Parathyroid adenoma (tissue), 2 donors: Measurements from ENCODE around the gene USP24.

Source experiments
- H2AFZ ChIP-seq: fragments of 300-600 bp; sonication (generic); one replicate; pipeline ENCODE4 v1.7.0; 2017; ENCODE audit warnings: antibody characterized with exemption, mild to moderate bottlenecking
- H3K27ac ChIP-seq: fragments of 300-600 bp; sonication (generic); one replicate; pipeline ENCODE4 v1.7.0; 2017
- H3K27me3 ChIP-seq: fragments of 300-600 bp; sonication (generic); one replicate; pipeline ENCODE4 v1.7.0; 2017; ENCODE audit warnings: low read length; ENCODE audit not compliant: control insufficient read depth, insufficient read depth
- H3K36me3 ChIP-seq: fragments of 300-600 bp; sonication (generic); one replicate; pipeline ENCODE4 v1.7.0; 2017; ENCODE audit warnings: low read length; ENCODE audit not compliant: control insufficient read depth, insufficient read depth
- H3K4me1 ChIP-seq: fragments of 300-600 bp; sonication (generic); one replicate; pipeline ENCODE4 v1.7.0; 2017; ENCODE audit warnings: control low read depth
- H3K4me2 ChIP-seq: fragments of 300-600 bp; sonication (generic); one replicate; pipeline ENCODE4 v1.7.0; 2017; ENCODE audit warnings: low read length
- H3K4me3 ChIP-seq: fragments of 300-600 bp; sonication (generic); one replicate; pipeline ENCODE4 v1.7.0; 2017; ENCODE audit warnings: low read depth, low read length
- H3K79me2 ChIP-seq: fragments of 300-600 bp; sonication (generic); one replicate; pipeline ENCODE4 v1.7.0; 2017; ENCODE audit warnings: control low read depth
- H3K9ac ChIP-seq: fragments of 300-600 bp; sonication (generic); one replicate; pipeline ENCODE4 v1.7.0; 2017; ENCODE audit warnings: mild to moderate bottlenecking
- H3K9me3 ChIP-seq: fragments of 300-600 bp; sonication (generic); one replicate; pipeline ENCODE4 v1.7.0; 2017; ENCODE audit warnings: low read length; ENCODE audit not compliant: control insufficient read depth
- TF ChIP-seq, protein P1 (sequence below): fragments of 300-600 bp; sonication (generic); IDR thresholded peaks from one replicate; pipeline ENCODE4 v1.7.0; 2017; ENCODE audit warnings: antibody characterized with exemption, mild to moderate bottlenecking
- donor health status: primary hyperparathyroidism.

The USP24 gene

GRCh38 chr1:55095095-55095494, 120.1 kb downstream of the USP24 start:
- TF ChIP-seq, protein P1, sequence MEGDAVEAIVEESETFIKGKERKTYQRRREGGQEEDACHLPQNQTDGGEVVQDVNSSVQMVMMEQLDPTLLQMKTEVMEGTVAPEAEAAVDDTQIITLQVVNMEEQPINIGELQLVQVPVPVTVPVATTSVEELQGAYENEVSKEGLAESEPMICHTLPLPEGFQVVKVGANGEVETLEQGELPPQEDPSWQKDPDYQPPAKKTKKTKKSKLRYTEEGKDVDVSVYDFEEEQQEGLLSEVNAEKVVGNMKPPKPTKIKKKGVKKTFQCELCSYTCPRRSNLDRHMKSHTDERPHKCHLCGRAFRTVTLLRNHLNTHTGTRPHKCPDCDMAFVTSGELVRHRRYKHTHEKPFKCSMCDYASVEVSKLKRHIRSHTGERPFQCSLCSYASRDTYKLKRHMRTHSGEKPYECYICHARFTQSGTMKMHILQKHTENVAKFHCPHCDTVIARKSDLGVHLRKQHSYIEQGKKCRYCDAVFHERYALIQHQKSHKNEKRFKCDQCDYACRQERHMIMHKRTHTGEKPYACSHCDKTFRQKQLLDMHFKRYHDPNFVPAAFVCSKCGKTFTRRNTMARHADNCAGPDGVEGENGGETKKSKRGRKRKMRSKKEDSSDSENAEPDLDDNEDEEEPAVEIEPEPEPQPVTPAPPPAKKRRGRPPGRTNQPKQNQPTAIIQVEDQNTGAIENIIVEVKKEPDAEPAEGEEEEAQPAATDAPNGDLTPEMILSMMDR = no peak
- Histone ChIP-seq H3K4me3 (no peak overlapping the region), H3K9me3 (no peaks in the 10 kb centered on the region), H3K27me3 (no peaks in the 10 kb centered on the region), H3K36me3 (no peaks in the 10 kb centered on the region), H3K4me2 (no peak overlapping the region), H3K27ac (no peak overlapping the region), H3K4me1 (no peaks in the 10 kb centered on the region), H2AFZ (no peak overlapping the region), H3K79me2 (no peaks in the 10 kb centered on the region), H3K9ac (no peak overlapping the region)

- H2AFZ ChIP-seq = no peak overlapping the region
- TF ChIP-seq, protein P1 = no peak
- H3K27me3 ChIP-seq = no peaks in the 10 kb centered on the region
- H3K27ac ChIP-seq = no peak overlapping the region
- no peaks in the 10 kb centered on the region for H3K79me2 ChIP-seq
- no peak overlapping the region for H3K9ac ChIP-seq
- H3K4me2 ChIP-seq = no peak overlapping the region
- H3K36me3 ChIP-seq = no peaks in the 10 kb centered on the region
- no peaks in the 10 kb centered on the region for H3K9me3 ChIP-seq
- no peak overlapping the region for H3K4me3 ChIP-seq
- no peaks in the 10 kb centered on the region for H3K4me1 ChIP-seq
Observed at GRCh38 chr1:55092475-55092874, 122.7 kb downstream of the USP24 start.

GRCh38 chr1:55089683-55090082, 125.5 kb downstream of the USP24 start:
- Histone ChIP-seq H3K4me1 (no peaks in the 10 kb centered on the region), H3K4me3 (no peak overlapping the region), H3K9ac (no peak overlapping the region), H3K27ac (no peak overlapping the region), H2AFZ (no peak overlapping the region), H3K4me2 (no peak overlapping the region), H3K79me2 (no peaks in the 10 kb centered on the region), H3K9me3 (no peaks in the 10 kb centered on the region), H3K36me3 (no peaks in the 10 kb centered on the region), H3K27me3 (no peaks in the 10 kb centered on the region)
- TF ChIP-seq, protein P1 = no peak

GRCh38 chr1:55088413-55088812, 126.8 kb downstream of the USP24 start:
- no peaks in the 10 kb centered on the region for H3K79me2 ChIP-seq
- TF ChIP-seq, protein P1 = no peak
- H3K4me2 ChIP-seq = no peak overlapping the region
- no peaks in the 10 kb centered on the region for H3K36me3 ChIP-seq
- H3K4me1 ChIP-seq = no peaks in the 10 kb centered on the region
- no peaks in the 10 kb centered on the region for H3K9me3 ChIP-seq
- H3K27ac ChIP-seq = no peak overlapping the region
- H3K9ac ChIP-seq = no peak overlapping the region
- no peak overlapping the region for H2AFZ ChIP-seq
- no peaks in the 10 kb centered on the region for H3K27me3 ChIP-seq
- H3K4me3 ChIP-seq = no peak overlapping the region

GRCh38 chr1:55087439-55087838, 127.7 kb downstream of the USP24 start:
- Histone ChIP-seq H3K79me2 (no peaks in the 10 kb centered on the region), H3K4me2 (no peak overlapping the region), H3K9ac (no peak overlapping the region), H3K36me3 (no peaks in the 10 kb centered on the region), H3K4me3 (no peak overlapping the region), H3K9me3 (no peaks in the 10 kb centered on the region), H3K27ac (no peak overlapping the region), H3K27me3 (no peaks in the 10 kb centered on the region), H3K4me1 (no peaks in the 10 kb centered on the region), H2AFZ (no peak overlapping the region)
- TF ChIP-seq, protein P1 = no peak
